K562 (cell line): ENCODE results near the gene DLGAP1. TPM values are rescaled to one million over a fixed set of nuclear protein-coding genes. Genes with fewer than 3 reads are reported as not detected.

ENCODE experiments used
- CCAR2 ChIP-seq: fragments of 200-400 bp; formaldehyde crosslinking; IDR thresholded peaks from 2 replicates; pipeline ENCODE4 v1.6.1; 2017; ENCODE audit warnings: mild to moderate bottlenecking, low read depth, low read length
- CSDE1 ChIP-seq, 2 experiments: fragments of 450-650 bp; IDR thresholded peaks; 2 replicates each; pipeline ENCODE4 v1.6.1; 2016; ENCODE audit warnings: mild to moderate bottlenecking in 1 of 2
- ERF ChIP-seq: fragments of 450-650 bp; formaldehyde crosslinking; IDR thresholded peaks from 2 replicates; pipeline ENCODE4 v1.4.0; 2020; ENCODE audit warnings: mild to moderate bottlenecking, mixed read lengths
- FOXK1 ChIP-seq: sonication (generic); formaldehyde crosslinking; IDR thresholded peaks from 2 replicates; pipeline ENCODE4 v1.8.0; 2022; ENCODE audit warnings: missing genetic modification reagents, mild to moderate bottlenecking, borderline replicate concordance
- GABPB1 ChIP-seq: sonication (generic); formaldehyde crosslinking; IDR thresholded peaks from 2 replicates; pipeline ENCODE4 v1.8.0; 2022; ENCODE audit warnings: mild to moderate bottlenecking, missing genetic modification reagents
- HIVEP1 ChIP-seq: fragments of 250-450 bp; sonication (Bioruptor Pico); IDR thresholded peaks from 2 replicates; pipeline ENCODE4 v1.4.0; 2020; ENCODE audit warnings: mild to moderate bottlenecking
- MBD2 ChIP-seq: sonication (generic); IDR thresholded peaks from 2 replicates; pipeline ENCODE4 v1.6.1; 2016; ENCODE audit warnings: low read depth, borderline replicate concordance
- NBN ChIP-seq: fragments of 450-650 bp; IDR thresholded peaks from 2 replicates; pipeline ENCODE4 v1.6.1; 2016; ENCODE audit warnings: low read depth, mild to moderate bottlenecking
- NFIX ChIP-seq: fragments of 250-450 bp; sonication (Bioruptor Pico); IDR thresholded peaks from 2 replicates; pipeline ENCODE4 v1.4.0; 2020; ENCODE audit warnings: low read depth, mild to moderate bottlenecking, moderate library complexity
- PHF20 ChIP-seq: fragments of 450-650 bp; IDR thresholded peaks from 2 replicates; pipeline ENCODE4 v1.6.1; 2018; ENCODE audit not compliant: partially characterized antibody
- POLR3G ChIP-seq: IDR thresholded peaks from 2 replicates; pipeline ENCODE4 v1.6.1; 2011; ENCODE audit not compliant: insufficient read length, insufficient replicate concordance; ENCODE audit errors: extremely low read depth
- SIRT6 ChIP-seq: IDR thresholded peaks from one replicate; pipeline ENCODE4 v1.6.1; 2012; ENCODE audit warnings: low read depth, mild to moderate bottlenecking, control low read depth, inconsistent platforms, low read length, moderate library complexity
- SRSF9 ChIP-seq: fragments of 200-400 bp; formaldehyde crosslinking; IDR thresholded peaks from 2 replicates; pipeline ENCODE4 v1.6.1; 2017; ENCODE audit warnings: low read depth, low read length, borderline replicate concordance
- TCF7 ChIP-seq: sonication (generic); IDR thresholded peaks from 2 replicates; pipeline ENCODE4 v1.6.1; 2016; ENCODE audit warnings: antibody characterized with exemption, borderline replicate concordance
- ZNF146 ChIP-seq: IDR thresholded peaks from one replicate; pipeline ENCODE4 v1.6.1; 2018; ENCODE audit warnings: missing compliant biosample characterization; ENCODE audit not compliant: unreplicated experiment
- ZNF354B ChIP-seq: fragments of 250-450 bp; sonication (Bioruptor Pico); IDR thresholded peaks from 2 replicates; pipeline ENCODE4 v1.4.0; 2020
- ZNF785 ChIP-seq: fragments of 250-450 bp; sonication (Bioruptor Pico); IDR thresholded peaks from 2 replicates; pipeline ENCODE4 v1.4.0; 2020; ENCODE audit warnings: mild to moderate bottlenecking
- polyA plus RNA-seq, 8 experiments: library from polyadenylated mRNA; depleted of rRNA in 4 of 8; stranded (reverse) in 5 of 8; unstranded in 3 of 8; fragments of >200 nt; fragmentation: Nextera tagmentation in 2 of 8; fragmentation: Illumina TruSeq in 1 of 8; extraction: Ambion mirVana in 2 of 8; extraction: Trizol in 1 of 8; gene quantifications; 2 replicates each; pipeline versions ENCODE4 v1.2.1 to v1.2.3, GENCODE V29; 2011 to 2014; ENCODE audit warnings: inconsistent platforms in 1 of 8, missing spikeins in 1 of 8
- total RNA-seq, 7 experiments: library from RNA; depleted of rRNA in 6 of 7; stranded (reverse); fragments of >200 nt in 6 of 7; fragmentation: Illumina TruSeq in 2 of 7; extraction: Trizol in 2 of 7; gene quantifications; 2 replicates each; pipeline versions ENCODE4 v1.2.1 to v1.2.3, GENCODE V29; 2011 to 2021; ENCODE audit warnings: low replicate concordance in 1 of 7
- TF ChIP-seq, protein P1 (sequence below): sonication (generic); IDR thresholded peaks from 2 replicates; pipeline ENCODE4 v1.6.1; 2016
- TF ChIP-seq, protein P2 (sequence below): fragments of 450-650 bp; IDR thresholded peaks from 2 replicates; pipeline ENCODE4 v1.6.1; 2016; ENCODE audit warnings: mild to moderate bottlenecking
- TF ChIP-seq, protein P3 (sequence below): sonication (generic); formaldehyde crosslinking; IDR thresholded peaks from 2 replicates; pipeline ENCODE4 v1.8.0; 2022; ENCODE audit warnings: missing genetic modification reagents, mild to moderate bottlenecking, moderate library complexity, borderline replicate concordance
- TF ChIP-seq, protein P4 (sequence below), 2 experiments: fragments of 250-450 bp in 1 of 2; fragments of 450-650 bp in 1 of 2; sonication (Bioruptor Pico) in 1 of 2; IDR thresholded peaks; 2 replicates each; pipeline versions ENCODE4 v1.6.1 to v1.8.0; 2016 to 2021; ENCODE audit warnings: mild to moderate bottlenecking in 2 of 2, moderate library complexity in 2 of 2, missing compliant biosample characterization in 1 of 2, missing genetic modification characterization in 1 of 2
- TF ChIP-seq, protein P5 (sequence below): fragments of 200-800 bp; sonication (Bioruptor generic); IDR thresholded peaks from 2 replicates; pipeline ENCODE4 v1.6.1; 2017; ENCODE audit warnings: missing genetic modification characterization, missing compliant biosample characterization

The DLGAP1 gene
- total and polyA plus RNA-seq, 9 of the 15 experiments (the other 6 are each of a cell fraction or from before 2014, with no cell fraction given): 0.04 to 0.22 (median 0.08) TPM

DNA sequence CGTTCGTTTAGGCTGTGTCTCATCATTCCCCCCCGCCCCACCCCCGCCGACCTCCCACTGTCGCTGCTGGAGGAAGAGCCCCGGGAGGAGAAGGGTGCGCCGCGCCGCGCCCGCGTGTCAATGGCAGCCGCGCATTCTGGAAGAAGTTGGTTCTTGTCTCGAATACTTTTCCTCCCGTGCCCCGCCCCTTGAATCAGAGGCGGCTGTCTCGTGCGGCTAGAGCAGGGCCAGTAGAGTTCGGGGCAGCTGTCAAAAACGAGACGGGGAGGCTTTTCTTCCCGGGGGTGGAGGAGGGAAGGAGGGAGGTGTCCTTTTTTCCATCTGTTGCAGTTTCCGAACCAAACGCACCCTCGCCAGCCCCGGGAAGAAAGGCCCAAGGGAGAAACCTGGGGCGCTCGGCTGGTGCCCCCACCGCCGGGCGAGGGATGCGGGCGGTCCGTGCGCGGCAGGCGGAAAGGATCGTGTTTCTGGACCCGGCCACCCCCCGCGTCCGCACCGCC is 1005.5 kb downstream of the DLGAP1 start (continued):
- no peak for TF ChIP-seq NBN
- TF ChIP-seq, protein P1, sequence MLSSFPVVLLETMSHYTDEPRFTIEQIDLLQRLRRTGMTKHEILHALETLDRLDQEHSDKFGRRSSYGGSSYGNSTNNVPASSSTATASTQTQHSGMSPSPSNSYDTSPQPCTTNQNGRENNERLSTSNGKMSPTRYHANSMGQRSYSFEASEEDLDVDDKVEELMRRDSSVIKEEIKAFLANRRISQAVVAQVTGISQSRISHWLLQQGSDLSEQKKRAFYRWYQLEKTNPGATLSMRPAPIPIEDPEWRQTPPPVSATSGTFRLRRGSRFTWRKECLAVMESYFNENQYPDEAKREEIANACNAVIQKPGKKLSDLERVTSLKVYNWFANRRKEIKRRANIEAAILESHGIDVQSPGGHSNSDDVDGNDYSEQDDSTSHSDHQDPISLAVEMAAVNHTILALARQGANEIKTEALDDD: no peak
- no peak for TF ChIP-seq CSDE1 (IDR thresholded peaks at IDR 0.05)
- TF ChIP-seq ERF: no peak
- TF ChIP-seq NFIX (CRISPR knock-in tag): no peak
- TF ChIP-seq ZNF354B (CRISPR knock-in tag): no peak
- no peak for TF ChIP-seq TCF7
- no peak for TF ChIP-seq HIVEP1
- no peak for TF ChIP-seq SIRT6
- no peak for TF ChIP-seq GABPB1 (CRISPR knock-in tag)
- TF ChIP-seq, protein P2, sequence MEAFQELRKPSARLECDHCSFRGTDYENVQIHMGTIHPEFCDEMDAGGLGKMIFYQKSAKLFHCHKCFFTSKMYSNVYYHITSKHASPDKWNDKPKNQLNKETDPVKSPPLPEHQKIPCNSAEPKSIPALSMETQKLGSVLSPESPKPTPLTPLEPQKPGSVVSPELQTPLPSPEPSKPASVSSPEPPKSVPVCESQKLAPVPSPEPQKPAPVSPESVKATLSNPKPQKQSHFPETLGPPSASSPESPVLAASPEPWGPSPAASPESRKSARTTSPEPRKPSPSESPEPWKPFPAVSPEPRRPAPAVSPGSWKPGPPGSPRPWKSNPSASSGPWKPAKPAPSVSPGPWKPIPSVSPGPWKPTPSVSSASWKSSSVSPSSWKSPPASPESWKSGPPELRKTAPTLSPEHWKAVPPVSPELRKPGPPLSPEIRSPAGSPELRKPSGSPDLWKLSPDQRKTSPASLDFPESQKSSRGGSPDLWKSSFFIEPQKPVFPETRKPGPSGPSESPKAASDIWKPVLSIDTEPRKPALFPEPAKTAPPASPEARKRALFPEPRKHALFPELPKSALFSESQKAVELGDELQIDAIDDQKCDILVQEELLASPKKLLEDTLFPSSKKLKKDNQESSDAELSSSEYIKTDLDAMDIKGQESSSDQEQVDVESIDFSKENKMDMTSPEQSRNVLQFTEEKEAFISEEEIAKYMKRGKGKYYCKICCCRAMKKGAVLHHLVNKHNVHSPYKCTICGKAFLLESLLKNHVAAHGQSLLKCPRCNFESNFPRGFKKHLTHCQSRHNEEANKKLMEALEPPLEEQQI: no peak
- TF ChIP-seq CCAR2: no peak
- no peak for TF ChIP-seq PHF20
- TF ChIP-seq ZNF146 (CRISPR knock-in tag): no peak
- TF ChIP-seq, protein P3, sequence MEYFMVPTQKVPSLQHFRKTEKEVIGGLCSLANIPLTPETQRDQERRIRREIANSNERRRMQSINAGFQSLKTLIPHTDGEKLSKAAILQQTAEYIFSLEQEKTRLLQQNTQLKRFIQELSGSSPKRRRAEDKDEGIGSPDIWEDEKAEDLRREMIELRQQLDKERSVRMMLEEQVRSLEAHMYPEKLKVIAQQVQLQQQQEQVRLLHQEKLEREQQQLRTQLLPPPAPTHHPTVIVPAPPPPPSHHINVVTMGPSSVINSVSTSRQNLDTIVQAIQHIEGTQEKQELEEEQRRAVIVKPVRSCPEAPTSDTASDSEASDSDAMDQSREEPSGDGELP (CRISPR knock-in tag): peak; percentile 70
- TF ChIP-seq, protein P4, sequence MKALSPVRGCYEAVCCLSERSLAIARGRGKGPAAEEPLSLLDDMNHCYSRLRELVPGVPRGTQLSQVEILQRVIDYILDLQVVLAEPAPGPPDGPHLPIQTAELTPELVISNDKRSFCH (CRISPR knock-in tag; IDR thresholded peaks at IDR 0.05): no peak
- TF ChIP-seq, protein P4 (tag; IDR thresholded peaks at IDR 0.05): 0 out of 2 replicates have a peak, but pooled peaks have one; percentile 28
- TF ChIP-seq, protein P5, sequence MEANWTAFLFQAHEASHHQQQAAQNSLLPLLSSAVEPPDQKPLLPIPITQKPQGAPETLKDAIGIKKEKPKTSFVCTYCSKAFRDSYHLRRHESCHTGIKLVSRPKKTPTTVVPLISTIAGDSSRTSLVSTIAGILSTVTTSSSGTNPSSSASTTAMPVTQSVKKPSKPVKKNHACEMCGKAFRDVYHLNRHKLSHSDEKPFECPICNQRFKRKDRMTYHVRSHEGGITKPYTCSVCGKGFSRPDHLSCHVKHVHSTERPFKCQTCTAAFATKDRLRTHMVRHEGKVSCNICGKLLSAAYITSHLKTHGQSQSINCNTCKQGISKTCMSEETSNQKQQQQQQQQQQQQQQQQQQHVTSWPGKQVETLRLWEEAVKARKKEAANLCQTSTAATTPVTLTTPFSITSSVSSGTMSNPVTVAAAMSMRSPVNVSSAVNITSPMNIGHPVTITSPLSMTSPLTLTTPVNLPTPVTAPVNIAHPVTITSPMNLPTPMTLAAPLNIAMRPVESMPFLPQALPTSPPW (CRISPR knock-in tag): no peak
- TF ChIP-seq POLR3G: no peak
- no peak for TF ChIP-seq MBD2
- TF ChIP-seq FOXK1 (CRISPR knock-in tag): no peak
- TF ChIP-seq ZNF785 (CRISPR knock-in tag): no peak
- TF ChIP-seq SRSF9: no peak
